ENCODE measurements around the gene EPS8L3.
"Not testable (repeated sequence)": the region's sequence is repeated elsewhere in the genome, so short reads cannot be mapped to it uniquely, and the experiment has no call there.

EPS8L3 gene

DNA sequence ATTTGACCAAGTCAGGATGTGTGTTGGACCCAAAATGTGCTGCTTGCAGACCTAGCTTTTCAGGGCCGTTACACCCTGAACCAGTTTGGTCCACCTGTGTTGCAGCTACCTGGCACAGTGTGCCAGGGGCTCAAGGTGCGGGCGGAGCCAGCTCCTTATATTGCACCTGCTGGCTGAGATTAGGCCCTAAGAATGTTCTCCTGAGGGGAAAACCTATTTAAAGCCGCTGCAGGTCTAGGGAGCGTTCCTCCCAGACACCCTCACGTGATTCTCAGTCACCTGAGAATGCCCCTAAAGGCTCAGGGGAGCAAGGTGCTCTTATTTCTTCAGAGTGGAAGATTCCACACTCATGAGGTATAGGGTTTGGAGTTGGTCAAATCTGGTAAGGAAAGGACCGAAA is 34.9 kb downstream of the EPS8L3 start:
- DNase-seq, result no peak

DNA sequence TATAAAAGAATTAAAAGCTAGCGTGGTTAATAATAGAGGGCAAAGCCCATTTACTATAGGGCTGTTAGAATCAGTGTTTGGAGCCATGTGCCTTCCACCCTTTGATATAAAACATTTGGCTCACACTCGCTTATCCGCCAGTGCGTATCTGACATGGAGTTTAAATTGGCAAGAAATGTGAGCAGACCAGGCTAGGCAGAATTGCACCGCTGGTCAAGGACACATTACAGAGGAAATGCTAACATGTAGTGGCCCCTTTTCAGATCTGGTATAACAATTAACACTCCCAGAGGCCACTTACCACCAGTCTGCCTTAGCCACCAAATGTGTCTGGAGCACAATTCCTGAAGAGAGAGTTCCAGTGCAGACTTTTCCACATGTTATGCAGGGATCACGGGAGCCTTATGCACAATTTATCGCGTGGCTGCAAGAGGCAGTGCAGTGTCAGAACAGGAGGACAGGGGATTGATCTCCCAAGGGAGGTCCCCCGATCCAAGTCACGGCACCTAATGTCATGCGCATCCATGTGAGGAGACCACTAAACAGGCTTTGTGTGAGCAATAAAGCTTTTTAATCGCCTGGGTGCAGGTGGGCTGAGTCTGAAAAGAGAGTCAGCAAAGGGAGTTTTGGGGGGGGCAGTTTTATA is 36.9 kb downstream of the EPS8L3 start:
- no peak for DNase-seq

DNA sequence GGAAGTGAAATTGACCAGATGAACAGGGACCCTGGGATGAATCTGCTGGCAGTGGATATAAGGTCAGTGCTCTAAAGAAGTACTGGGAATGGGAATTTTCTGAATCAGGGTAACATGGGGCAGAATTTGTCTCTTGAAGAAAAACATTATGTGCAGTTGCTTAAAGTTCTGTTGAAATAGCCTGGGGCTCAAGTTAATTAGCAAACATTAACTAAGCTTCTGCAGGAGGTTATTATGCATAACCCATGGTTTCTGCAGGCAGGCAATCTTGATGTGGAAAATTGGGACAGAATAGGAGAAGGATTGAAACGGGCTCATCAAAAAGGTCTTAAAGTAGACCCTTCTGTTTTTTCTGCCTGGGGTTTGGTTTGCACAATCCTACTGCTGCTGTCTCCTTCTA is 37.7 kb downstream of the EPS8L3 start:
- no peak for DNase-seq

DNA sequence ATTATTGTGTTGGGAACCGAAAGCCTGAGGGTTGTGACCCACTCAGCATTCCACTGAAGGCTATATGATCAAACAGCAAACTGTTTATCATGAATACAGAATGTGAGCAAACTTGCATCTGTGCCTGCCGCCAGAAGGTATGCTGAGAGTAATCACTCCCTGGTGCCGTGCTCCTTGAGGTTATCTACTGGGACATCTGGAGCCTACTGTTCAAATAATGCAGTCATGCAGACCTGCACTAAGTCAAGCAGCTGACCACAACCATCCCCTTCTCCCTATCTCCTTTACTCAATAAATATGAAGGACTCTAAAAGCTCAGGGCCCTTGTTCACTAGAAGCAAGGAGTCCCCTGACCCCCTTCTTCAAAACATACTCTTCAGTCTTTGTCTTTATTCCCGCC is 38.2 kb downstream of the EPS8L3 start:
- no peak for DNase-seq

DNA sequence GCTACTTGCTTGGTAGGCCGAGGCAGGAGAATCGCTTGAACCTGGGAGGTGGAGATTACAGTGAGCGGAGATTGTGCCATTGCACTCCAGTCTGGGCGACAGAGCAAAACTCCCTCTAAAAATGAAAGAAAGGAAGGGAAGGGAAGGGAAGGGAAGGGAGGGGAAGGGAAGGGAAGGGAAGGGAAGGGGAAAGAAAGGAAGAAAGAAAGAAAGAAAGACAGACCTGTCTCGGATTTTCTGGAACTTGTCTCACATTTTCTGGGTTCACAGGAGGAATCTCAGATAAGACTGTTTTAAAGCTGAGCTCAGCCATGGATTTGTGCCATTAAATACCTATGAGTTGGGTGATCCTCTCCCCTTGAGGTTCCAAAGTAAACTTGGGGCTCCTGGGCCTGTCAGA is 38.8 kb downstream of the EPS8L3 start:
- DNase-seq, result no peak

DNA sequence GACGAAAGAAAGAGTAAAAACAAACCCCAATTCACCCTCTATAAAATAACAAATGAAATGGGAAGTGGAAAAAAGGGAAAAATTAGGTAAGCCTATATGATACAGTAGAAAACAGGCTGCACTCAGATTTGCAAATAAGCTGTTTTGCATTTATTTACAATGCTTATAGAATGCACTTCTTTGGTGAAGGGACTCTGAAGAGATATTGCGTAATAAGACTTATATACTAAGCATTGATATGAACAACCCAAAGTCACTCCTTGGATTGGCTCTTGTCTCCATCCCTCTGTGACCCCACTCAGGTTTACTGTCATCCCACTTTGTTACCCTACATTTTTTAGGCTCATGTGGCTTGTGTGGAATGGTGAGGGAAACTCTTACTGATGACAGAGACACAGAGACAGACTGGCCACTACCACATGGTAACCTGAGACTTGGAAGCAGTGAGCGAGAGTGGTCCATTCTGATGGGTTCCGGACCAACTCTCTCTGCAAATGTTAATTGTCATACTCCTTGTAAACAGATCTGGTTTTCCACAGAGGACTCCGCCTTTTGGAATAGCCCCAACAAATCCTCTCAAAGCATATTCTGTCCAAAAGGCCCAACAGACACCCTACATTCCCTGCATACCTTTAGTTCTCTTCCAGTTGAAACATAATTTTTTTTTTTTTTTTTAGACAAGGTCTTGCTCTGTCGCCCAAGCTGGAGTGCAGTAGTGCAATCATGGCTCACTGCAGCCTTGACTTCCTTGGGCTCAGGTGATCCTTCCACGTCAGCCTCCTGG is 40.6 kb downstream of the EPS8L3 start:
- no peak for DNase-seq

DNA sequence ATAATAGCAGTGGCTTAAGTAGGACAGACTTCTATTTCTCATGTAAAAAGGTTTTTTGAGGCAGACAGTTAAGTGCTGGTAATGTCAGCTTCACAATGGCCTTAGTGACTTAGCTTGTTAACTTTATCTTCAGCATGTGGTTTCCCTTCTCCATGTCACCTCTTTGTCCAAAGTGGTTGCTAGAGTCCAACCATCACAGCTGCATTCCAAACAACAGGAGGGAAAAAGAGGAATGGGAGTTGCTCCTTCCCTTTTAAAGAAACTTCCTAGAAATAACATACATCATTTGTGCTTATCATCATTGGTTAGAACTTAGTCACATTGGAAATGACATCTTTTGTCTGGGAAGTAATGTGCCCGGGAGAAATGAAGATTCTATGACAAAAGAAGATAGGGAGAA is 41.8 kb downstream of the EPS8L3 start:
- no peak for DNase-seq

DNA sequence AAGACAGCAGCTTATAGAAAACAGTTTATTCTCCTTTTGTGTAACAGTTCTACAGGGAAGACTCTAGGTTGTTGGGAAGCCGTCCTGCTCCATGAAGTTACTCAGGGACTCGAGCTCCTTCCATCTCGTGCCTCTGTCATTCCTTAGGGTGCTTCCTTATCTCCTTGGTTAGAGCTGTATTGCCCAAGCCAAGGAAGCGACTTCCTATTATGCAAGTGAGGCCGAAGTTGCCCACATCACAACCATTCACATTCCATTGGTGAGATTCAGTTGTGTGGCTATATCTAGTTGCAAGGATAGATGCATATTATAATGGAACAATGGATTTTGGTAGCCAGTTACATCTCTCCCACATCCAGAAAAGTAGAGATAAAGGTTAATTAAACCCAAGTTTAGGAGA is 42.7 kb downstream of the EPS8L3 start:
- no peak for DNase-seq

DNA sequence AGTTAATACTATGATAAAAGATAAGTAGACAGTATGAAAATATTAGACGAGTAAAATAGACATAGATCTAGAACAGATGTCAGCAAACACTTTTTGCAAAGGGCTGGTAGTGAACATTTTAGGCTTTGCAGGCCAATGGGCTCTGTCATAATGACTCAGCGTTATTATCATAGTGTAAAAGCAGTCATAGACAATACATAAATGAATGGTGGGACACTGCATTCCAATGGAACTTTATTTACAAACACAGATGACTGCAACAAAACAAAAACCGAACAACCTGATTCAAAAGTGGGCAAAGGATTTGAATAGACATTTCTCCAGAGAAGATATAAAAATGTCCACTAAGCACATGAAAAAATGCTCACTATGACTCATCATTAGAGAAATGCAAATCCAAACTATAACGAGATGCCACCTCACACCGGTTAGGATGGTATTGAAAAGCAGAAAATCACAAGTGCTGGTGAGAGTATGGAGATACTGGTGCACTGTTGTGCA is 44.3 kb downstream of the EPS8L3 start:
- DNase-seq, result no peak

DNA sequence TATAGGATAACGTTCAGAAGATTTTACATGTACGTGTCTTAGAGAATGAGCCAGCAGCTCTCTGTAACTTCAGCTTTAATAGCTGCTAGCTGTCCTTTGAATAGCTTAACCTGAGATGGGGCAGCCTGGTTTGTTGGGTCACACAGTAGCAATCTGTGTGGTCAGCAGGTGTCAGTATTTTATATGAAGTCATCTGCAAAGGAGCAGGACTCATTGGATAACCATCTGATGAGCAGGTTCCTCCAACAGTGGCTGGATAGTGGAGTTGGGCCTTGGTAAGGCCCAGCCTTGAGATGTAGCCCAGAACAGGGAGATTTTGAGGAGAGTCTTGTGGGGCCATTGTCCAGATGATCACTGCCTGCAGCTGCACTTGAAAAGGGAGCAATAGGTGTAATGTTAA is 45.2 kb downstream of the EPS8L3 start:
- no peak for DNase-seq

DNA sequence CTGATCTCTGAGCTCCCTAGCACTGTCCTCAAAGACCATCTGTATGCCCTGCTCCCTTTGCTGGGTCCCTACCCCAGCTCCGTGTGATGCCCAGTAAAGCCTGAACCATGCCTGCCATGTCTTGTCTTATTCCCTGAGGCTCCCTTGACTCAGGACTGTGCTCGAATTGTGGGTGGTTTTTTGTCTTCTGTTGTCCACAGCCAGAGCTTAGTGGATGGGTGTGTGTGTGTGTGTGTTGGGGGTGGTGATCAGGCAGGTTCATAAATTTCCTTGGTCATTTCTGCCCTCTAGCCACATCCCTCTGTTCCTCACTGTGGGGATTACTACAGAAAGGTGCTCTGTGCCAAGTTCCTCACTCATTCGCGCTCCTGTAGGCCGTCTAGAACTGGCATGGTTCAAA is 46.0 kb downstream of the EPS8L3 start:
- DNase-seq, result no peak

DNA sequence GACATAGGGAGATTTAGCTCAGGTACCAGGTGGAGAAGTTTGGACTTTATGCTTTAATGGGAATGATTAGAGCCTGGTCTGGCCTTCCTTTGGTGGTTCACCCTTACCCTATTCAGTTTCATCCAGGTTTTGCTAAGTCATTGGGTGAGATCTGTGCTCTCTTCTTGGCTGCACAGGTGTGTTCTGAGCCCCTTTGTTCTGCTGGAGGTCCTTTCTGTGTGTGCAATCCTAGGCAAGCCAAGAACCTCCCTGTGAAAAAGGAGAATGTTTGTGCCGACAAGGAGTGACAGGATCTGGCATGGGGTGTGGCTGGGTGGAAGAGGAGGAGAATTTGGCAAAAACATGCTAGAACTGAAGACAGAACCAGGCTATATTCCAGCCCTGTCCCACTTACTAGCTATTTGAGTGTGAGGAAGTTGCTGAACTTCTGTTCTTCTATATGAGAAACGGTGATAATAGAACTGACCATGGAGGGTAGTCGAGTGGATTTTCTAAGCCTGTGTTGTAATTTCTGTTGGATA is 47.1 kb downstream of the EPS8L3 start:
- no peak for DNase-seq

DNA sequence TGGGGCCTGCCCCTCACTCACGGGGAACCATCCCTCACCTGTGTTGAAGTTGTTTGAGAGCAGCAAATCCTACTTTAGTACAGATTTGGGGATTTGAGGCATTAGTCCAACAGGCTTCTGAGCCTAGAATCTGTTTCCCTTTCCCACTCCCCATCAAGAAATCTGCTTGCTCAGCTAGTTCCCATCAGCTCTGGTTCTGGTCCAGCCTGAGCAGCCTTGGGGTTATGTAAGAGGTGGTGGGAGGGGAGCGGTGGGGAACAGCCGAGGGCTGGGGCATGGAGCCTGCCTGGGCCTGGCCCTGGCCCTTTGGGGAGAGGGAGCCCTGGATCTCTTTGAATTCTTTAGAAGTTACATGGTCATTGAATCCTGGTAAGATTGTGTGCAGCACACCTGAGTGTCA is 47.6 kb downstream of the EPS8L3 start:
- DNase-seq, result no peak

DNA sequence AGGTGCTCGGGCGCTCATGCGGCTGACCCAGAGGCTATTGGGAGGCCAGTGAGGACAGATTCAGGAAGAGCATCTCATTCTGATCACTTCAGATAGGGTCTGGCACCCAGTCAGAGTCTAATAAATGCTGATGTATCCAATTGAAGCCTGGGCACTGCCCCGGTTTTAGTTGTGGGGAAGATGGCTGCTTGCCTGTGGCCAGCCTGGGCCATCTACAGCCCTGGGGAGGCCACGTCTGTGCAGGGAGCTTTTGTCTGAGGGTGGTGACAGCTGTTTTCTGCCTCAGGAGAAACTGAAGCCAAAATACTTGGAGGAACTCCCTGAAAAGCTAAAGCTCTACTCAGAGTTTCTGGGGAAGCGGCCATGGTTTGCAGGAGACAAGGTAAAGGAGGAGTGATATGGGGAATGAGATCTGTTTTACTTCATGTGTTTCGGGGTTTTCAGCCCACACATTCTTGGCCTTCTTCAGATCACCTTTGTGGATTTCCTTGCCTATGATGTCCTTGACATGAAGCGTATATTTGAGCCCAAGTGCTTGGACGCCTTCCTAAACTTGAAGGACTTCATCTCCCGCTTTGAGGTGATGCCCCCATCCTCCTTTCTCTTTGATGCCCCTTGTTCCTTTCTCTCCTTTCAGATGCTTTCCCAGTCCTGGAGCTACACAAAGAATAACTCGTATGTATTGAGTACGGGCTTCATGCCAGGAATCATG is 48.9 kb downstream of the EPS8L3 start:
- DNase-seq, result no peak

DNA sequence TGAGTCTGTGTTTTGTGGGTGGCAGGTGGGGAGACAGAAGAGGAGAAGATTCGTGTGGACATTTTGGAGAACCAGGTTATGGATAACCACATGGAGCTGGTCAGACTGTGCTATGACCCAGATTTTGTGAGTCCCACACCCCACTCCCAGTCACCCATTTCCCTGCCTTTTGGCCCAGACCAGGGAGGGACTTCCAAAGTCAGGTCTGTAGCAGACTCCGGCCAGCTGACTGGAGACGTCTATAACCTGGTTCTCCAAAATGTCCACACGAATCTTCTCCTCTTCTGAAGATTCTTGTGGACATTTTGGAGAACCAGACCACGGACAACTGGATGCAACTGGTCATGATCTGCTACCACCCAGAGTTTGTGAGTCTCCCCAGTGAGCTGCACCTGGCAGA is 50.1 kb downstream of the EPS8L3 start:
- no peak for DNase-seq

DNA sequence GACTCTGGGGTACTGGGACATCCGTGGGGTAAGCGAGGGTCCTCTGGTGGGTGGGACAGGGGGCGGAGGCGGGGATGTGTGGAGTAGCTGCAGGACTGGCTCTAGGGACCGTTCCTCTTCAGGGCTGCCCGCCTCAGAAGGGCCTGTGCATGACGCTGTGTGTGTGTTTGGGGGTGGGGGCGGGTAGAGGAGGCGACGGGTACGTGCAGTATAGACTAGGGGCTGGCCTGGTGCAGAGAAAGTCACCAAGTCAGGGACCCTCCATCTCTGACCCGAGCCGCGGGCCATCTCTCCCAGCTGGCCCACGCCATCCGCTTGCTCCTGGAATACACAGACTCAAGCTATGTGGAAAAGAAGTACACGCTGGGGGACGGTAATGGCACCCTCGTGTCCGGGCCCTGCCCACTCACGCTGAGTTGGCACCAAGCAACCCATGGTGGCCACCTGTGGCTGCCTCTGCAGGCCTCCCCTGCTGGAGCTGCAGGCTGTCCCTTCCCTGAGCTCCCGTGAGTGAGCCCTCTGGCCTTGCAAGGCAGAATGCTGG is 51.3 kb downstream of the EPS8L3 start:
- DNase-seq, result no peak

DNA sequence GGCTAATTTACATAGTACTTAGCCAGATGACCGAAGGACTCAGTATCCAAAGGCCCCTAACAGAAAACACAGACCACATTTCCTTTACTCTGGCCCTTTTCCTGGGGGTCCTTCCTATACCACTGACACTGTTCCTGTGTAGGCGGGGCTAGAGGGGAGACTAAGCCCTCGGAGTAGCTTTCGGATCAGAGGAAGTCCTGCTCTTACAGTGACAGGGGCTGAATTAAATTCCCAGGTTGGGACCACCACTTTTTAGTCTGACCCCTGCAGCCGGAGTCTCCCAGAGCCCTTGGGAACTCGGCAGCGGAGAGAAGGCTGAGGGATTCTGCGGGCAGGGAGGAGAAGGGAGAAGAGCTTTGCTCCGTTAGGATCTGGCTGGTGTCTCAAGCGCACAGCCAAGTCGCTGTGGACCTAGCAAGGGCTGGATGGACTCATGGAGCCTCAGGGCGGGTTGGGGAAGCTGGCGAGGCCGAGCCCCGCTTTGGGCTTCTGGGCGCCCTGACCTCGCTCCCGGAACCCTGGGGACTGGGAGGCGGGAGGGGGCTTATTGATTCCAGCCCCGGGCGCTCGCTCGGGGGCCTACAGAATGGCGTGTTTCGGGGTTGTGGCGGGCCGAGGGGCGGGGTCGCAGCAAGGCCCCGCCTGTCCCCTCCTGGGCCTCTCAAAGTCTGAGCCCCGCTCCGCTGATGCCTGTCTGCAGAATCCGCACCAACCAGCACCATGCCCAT is 52.0 kb downstream of the EPS8L3 start, which contains the start of gene GSTM5:
TSS of gene GSTM5 (plus strand) at position 659 of the 728 bp plus-strand sequence. CDS start at position 721, 62 bp downstream.
- DNase-seq, result not testable (repeated sequence)

DNA sequence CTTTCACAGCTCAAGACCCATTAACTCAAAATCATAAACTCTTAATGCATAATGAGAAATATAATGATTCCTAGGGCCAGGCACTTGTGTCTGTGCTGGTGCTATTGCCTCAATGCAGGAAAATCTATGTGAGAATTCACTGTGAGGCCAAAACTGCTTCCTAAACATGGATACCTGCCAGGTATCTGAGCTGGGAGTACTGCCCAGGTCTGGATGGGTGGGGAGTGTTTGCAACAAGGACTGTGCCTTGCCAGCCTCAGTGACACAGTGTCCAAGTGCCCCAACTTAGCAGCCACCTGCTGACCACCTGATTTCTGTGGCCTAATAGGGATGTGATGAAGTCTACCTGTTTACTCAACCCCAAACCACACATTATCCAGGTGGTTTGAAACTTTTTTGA is 53.9 kb downstream of the EPS8L3 start:
- not testable (repeated sequence) for DNase-seq

DNA sequence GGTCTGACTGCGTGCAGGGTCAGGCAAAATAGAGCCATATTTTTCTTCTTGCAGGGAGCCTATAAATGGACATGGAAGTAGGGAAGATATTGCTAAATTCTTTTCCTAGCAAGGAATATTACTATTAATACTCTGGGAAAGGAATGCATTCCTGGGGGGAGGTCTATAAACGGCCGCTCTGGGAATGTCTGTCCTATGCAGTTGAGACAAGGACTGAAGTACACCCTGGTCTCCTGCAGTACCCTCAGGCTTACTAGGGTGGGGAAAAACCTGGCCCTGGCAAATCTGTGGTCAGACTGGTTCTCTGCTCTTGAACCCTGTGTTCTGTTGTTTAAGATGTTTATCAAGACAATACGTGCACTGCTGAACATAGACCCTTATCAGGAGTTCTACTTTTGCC is 54.8 kb downstream of the EPS8L3 start:
- not testable (repeated sequence) for DNase-seq

DNA sequence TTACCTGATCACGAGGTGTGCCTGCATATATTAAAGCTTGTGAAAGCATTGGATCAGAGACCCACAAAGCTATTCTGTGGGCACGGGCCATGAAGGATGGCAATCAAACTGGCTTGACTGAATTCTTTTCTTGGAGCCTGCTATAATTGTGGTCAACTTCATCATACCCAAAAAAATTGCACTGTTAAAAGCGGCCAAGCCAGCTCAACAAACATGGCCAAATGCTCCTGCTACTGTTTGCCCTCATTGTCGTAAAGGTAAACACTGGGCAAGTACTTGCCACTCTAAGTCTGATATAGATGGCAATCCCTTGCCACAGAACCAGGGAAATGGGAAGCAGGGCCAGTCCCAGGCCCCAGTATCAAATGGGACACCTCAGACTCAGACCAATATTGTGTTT is 58.3 kb downstream of the EPS8L3 start:
- DNase-seq, result no peak

DNA sequence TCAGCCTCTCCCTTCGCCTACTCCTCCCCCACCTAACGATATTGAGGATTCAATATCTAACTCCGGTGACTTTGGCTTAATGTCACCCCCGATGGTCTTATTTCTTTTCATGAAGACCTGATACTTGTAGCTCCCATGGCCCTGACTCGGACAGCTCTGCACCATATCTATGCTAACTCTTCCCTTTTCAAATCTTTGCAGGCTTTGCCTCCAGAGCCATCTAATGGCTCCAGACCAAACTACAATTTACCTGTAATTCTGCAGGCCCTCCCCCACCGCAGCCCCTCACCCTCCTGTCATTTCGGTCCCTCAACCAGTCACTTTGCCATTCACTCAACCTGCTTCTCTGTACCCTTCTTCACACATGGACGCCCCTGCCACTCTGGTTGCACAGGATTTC is 59.5 kb downstream of the EPS8L3 start:
- no peak for DNase-seq

DNA sequence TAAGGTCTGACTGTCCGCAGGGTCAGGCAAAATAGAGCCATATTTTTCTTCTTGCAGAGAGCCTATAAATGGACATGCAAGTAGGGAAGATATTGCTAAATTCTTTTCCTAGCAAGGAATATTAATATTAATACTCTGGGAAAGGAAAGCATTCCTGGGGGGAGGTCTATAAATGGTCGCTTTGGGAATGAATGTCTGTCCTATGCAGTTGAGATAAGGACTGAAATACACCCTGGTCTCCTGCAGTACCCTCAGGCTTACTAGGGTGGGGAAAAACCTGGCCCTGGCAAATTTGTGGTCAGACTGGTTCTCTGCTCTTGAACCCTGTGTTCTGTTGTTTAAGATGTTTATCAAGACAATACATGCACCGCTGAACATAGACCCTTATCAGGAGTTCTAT is 60.8 kb downstream of the EPS8L3 start:
- DNase-seq, result not testable (repeated sequence)

Measured in SIG-M5 (cell line).